NCI-H1105 (cell line): ENCODE results near the gene HHAT.

Source experiments
- DNase-seq: peaks from one replicate; lab custom pipeline; 2025; lab: John Stamatoyannopoulos, UW

The HHAT gene

GRCh38 chr1:210359255-210359654 lies 30.6 kb downstream of the HHAT start:
- no peak for DNase-seq

- DNase-seq = no peak
These were observed 32.3 kb downstream of the HHAT start for GRCh38 chr1:210360852-210361477.

GRCh38 chr1:210361665-210362064 lies 33.0 kb downstream of the HHAT start:
- no peak for DNase-seq

GRCh38 chr1:210362526-210362925 lies 33.8 kb downstream of the HHAT start:
- DNase-seq = no peak

GRCh38 chr1:210363119-210363518 lies 34.4 kb downstream of the HHAT start:
- DNase-seq = no peak

GRCh38 chr1:210364479-210364878 lies 35.8 kb downstream of the HHAT start:
- no peak for DNase-seq

- no peak for DNase-seq
These were observed 38.1 kb downstream of the HHAT start for GRCh38 chr1:210366767-210367166.

- no peak for DNase-seq
These were observed 38.9 kb downstream of the HHAT start for GRCh38 chr1:210367566-210367965.

GRCh38 chr1:210369425-210369824 lies 40.7 kb downstream of the HHAT start:
- DNase-seq = no peak

- no peak for DNase-seq
These were observed 43.2 kb downstream of the HHAT start for GRCh38 chr1:210371916-210372315.

- no peak for DNase-seq
These were observed 43.8 kb downstream of the HHAT start for GRCh38 chr1:210372491-210372890.

GRCh38 chr1:210372931-210373627 lies 44.4 kb downstream of the HHAT start:
- no peak for DNase-seq

GRCh38 chr1:210373628-210373877 lies 44.9 kb downstream of the HHAT start:
- no peak for DNase-seq

- DNase-seq = no peak
These were observed 45.3 kb downstream of the HHAT start for GRCh38 chr1:210373878-210374599.

- DNase-seq = no peak
These were observed 45.9 kb downstream of the HHAT start for GRCh38 chr1:210374600-210374953.

- DNase-seq = no peak
These were observed 48.2 kb downstream of the HHAT start for GRCh38 chr1:210376836-210377372.

GRCh38 chr1:210377731-210378333 lies 49.1 kb downstream of the HHAT start:
- no peak for DNase-seq

GRCh38 chr1:210378736-210379135 lies 50.0 kb downstream of the HHAT start:
- DNase-seq = no peak

GRCh38 chr1:210381934-210382333 lies 53.2 kb downstream of the HHAT start:
- DNase-seq = no peak

GRCh38 chr1:210384625-210385024 lies 55.9 kb downstream of the HHAT start:
- DNase-seq = no peak

GRCh38 chr1:210385228-210385627 lies 56.5 kb downstream of the HHAT start:
- DNase-seq = no peak

- DNase-seq = no peak
These were observed 65.6 kb downstream of the HHAT start for GRCh38 chr1:210394281-210394821.

GRCh38 chr1:210396541-210396940 lies 67.8 kb downstream of the HHAT start:
- DNase-seq = no peak
